Activated CD4-positive, alpha-beta T cell treated with anti-CD3 and anti-CD28 coated beads for 4 hours (primary cell): ENCODE results near the gene SETD1A.

ENCODE experiments used
- DNase-seq, 2 donors: peaks; one replicate each; pipeline ENCODE4 v3.0.0-alpha.2; 2020

SETD1A gene

DNA sequence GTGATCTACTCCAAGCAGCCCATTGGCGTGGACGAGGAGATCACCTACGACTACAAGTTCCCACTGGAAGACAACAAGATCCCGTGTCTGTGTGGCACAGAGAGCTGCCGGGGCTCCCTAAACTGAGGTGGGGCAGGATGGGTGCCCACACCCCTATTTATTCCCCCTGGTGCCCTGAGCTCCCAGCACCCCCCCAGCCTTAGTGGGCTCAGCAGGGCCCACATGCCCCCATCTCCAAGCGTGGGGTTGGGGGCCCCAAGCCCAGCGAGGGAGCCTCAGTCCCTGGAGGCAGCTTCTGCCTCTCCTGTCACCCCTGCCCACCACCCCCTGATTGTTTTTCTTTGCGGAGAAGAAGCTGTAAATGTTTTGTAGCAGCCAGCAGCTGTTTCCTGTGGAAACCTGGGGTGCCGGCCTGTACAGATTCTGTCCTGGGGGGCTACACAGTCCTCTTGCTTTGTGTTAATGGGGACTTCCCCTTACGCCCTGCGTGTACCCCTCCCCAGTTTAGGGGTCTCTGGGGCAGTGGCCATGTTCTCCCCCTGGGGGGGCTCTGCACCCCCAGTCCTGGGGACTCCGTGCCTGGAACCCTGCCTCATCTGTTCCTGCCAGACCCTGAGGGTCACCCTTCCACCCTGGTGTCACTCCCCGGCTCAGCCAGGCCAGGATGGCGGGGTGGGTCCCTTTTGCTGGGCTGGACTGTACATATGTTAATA, 26.5 kb downstream of the SETD1A start:
- no peak for DNase-seq

GRCh38 chr16:30984669-30985400, 27.3 kb downstream of the SETD1A start, which contains the start of gene HSD3B7:
Gene HSD3B7, plus strand, starts transcription at chr16:30985207. Its CDS starts 452 bp downstream, at chr16:30985659.
- peak; percentile 77 to 84 for DNase-seq

DNA sequence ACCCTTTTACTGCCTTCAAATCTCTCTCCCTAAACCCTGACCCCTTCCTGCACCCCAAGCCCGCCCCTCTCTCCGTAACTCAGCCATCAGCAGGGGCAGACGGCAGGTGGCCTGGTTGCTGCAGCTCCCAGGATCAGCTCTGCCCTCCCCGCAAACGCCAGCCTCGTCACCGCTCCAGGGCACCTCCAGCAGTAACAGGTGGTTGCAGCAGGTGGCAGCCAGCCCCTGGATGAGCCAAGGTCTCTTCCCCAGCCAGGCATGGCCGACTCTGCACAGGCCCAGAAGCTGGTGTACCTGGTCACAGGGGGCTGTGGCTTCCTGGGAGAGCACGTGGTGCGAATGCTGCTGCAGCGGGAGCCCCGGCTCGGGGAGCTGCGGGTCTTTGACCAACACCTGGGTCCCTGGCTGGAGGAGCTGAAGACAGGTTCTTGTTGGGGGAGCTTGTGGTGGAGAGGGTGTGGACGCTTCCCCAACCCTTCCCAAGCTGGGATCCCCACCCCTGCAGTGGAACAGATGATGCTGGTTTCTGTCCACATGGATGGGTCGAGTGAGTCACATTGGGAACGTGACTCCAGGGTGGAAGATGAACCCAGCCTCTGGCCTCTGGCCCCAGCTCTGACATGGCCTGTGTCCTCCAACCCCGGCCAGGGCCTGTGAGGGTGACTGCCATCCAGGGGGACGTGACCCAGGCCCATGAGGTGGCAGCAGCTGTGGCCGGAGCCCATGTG, 28.0 kb downstream of the SETD1A start:
- no peak for DNase-seq

GRCh38 chr16:30986129-30986991, 28.8 kb downstream of the SETD1A start:
- no peak for DNase-seq

GRCh38 chr16:30987581-30988190, 30.1 kb downstream of the SETD1A start:
- no peak for DNase-seq

DNA sequence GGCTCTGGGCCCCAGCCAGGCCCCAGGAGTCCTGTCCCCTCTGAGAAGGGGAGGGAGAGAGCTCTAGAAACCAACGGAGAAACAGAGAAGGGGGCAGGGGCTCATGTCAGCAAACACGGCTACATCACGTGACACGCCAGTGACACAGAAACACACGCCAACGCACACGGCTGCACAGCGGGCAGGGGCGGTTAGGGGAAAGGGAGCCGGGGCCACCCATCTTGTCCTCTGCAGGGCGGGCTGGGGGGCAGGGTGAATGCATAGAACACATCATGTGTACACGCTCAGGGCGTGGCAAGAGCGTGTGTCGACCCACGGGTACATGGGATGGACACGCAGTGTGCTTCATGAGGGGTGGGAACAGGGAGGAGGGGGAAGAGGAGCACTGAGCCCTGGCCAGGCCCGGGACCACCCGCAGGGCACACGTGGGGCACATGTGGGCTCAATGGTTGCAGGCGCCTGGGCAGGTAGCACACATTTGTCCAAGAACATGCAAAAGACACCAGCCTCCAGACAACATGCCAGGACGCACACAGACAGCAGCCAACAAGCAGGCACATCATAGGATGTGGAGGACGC, 32.0 kb downstream of the SETD1A start:
- DNase-seq: no peak

DNA sequence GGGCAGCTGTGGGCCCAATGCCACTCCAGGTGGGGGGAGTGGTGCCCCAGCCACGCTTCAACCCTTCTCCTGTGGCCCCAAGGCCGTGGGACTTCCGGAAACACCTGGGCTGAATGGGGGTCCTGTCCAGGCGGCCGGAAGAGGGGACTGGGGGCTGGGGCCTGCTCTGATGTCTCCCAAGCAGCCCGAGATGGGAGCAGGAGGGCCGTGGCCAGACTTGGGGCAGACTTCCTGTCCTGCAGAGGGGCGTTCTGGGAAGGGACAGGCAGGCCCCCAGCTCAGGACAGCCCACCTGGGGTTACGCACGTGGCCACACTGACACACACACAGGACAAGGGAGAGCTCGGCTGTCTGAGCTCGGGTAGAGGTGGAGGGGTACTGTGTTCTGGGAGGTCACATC, 32.6 kb downstream of the SETD1A start:
- no peak for DNase-seq

GRCh38 chr16:30991052-30991451, 33.5 kb downstream of the SETD1A start:
- DNase-seq: no peak

GRCh38 chr16:30992276-30992780, 34.8 kb downstream of the SETD1A start:
- no peak for DNase-seq

DNA sequence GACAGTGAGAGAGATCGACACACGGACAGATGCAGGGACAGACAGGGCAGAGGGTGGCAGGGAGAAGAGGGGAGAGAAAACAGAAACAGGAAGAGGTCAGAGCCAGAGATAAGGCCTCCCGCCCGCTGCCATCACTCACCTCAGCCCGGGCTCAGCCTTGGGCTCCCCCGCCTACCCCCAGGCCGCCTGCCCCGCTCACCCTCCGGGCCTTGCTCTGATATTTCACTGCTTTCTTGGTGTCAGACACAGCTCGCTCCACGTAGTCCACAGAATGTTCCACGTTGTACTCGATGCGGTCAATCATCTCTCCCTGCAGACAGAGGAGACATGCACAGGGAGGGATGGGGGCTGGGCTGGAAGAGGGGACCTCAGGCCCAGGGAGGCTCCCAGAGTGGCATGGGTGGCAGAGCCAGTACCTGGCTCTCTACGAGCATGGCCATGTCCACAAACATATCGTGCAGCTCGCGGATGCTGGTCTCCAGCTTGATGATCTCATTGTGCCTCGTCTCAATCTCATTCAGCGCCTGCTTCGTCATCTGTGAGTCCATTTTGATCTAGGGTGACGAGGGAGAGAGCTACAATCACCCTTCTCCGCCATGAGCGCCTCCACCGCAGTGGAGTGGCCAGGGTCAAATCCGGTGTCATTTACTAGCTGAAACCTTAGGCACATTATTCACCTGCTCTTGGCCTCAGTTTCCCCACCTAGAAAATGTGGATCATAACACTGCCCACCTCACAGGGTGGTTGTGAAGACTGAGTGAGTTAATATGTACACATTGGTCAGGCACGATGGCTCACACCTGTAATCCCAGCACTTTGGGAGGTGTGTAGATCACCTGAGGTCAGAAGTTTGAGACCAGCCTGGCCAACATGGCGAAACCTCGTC, 35.6 kb downstream of the SETD1A start:
- no peak for DNase-seq

- no peak for DNase-seq
These were observed 38.4 kb downstream of the SETD1A start for GRCh38 chr16:30995927-30996323.

DNA sequence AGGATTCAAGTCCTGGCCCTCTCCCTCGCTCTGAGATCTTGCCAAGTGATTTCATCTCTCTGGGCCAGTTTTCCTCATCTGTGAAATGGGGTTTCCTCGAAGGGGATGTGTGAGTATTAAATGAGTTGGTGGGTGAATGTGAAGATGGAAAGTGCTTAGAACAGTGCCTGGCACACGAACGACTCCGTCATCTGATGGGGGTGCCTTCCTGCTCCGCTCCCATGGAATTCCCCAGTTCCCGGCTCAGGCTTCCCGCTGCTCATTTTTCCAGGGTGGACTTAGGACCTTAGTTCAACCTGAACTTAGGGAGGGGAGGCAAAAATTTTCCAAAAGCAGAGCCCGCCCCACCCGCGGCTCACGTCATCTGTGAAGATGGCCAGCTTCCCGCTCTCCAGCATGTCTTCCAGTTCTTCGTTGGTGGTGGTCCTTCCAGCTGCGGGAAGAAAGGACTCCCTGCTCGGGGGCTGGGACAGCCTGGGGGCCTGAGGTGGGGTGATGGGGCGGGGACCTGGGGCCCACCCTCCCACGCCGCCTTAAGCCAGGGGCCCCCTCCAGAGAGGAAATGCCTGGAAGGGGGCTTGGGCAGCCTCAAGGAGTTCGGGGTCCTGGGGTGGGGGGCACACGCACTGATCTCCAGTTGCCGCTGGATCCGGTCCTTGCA, 38.9 kb downstream of the SETD1A start:
- no peak for DNase-seq

DNA sequence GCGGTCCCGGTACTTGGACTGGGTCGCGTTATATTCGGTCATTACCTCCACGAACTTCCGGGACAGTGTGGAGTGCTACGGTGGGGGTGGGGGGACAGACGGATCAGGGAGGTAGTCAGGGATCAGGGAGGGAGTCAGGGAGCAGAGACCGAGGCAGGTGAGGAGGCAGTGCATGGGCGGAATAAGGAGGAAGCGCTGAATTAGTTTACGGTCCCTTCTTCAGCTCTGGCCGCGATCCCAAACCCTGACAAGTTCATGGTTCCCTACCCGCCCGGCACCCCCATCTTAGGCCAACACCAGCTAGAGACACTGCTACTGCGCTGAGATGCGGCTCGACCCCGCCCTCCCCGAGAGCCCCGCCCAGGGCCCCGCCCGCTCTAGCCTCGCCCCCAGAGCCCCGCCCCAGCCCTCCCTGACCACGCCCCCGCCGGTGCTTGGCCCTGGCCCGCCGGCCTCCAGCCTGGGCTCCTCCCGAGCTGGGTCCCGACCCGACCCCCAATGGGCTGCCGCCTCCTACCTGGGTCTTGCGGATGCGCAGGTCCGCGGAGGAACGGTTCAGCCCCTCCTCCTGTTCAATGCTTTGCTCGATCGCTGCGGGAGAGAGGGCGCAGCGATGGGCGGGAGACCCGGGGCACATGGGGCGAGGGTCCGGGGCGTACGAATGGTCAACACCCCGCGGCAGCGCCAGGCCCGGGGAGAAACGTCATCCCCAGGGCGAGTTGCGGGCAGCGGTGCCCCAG, 39.6 kb downstream of the SETD1A start:
- peak; percentile 77 to 78 for DNase-seq

GRCh38 chr16:30997725-30998711, 40.5 kb downstream of the SETD1A start:
- no peak for DNase-seq

DNA sequence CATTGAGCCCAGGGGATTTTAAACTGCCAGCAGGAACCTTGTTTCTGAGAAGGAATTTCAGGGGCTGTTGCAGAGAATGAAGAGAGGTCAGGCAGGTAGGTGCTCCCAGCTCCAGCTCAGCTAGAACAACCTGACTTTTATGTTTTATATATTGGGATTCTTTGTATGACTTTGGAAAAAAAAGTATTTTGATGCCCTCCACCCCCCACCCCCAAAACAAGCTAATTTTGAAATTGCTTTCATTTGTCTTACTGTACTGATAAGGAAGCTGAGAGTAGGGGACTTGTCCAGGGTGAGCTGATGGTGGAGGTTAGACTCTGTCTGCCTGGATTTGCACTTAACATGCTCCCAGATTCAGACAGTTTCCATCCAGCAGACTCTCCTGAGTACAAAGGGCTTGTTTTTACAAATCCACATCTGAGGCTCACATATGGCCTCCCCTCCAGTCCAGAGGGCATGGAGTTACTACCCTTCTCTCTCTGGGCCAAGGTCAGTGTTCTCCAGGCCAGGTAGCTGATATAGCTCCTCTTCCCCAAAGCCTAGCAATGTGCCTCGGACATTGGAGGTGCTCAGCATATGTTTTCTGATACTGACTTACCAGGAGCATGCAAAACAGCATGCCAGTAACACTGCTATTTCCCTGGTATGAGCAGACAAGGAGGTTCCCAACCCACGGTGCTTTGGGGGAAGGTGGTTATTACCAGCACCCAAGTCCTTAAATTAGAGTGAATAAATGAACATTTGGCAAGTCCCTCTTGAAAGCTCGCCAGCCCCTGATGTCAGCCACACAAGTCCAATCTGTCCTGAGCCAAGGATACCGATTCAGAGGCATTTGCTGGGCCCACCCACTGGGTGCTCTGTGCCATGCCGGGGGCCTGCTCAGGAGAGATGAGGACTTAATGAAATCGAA, 41.6 kb downstream of the SETD1A start:
- no peak for DNase-seq

GRCh38 chr16:31000671-31001382, 43.3 kb downstream of the SETD1A start:
- no peak for DNase-seq
